ENCODE measurements around the gene GRIN2C. TPM values are rescaled to one million over a fixed set of nuclear protein-coding genes. Genes with fewer than 3 reads are reported as not detected.

Gene GRIN2C
- total RNA-seq, 4 donors from 2014 or later = 0.17 to 0.38 (median 0.27) TPM

- TF ChIP-seq CTCF (IDR thresholded peaks at IDR 0.05; ENCODE audit: low read depth) = no peak
Measured at GRCh38 chr17:74846621-74847020, 13.1 kb downstream of the GRIN2C start.

- no peak for TF ChIP-seq CTCF (IDR thresholded peaks at IDR 0.05; ENCODE audit: low read depth)
Measured at GRCh38 chr17:74843352-74843627, 16.4 kb downstream of the GRIN2C start.

GRCh38 chr17:74842599-74843351 lies 16.9 kb downstream of the GRIN2C start:
- no peak for TF ChIP-seq CTCF (IDR thresholded peaks at IDR 0.05; ENCODE audit: low read depth)

GRCh38 chr17:74842146-74842598 lies 17.5 kb downstream of the GRIN2C start:
- no peak for TF ChIP-seq CTCF (IDR thresholded peaks at IDR 0.05; ENCODE audit: low read depth)

GRCh38 chr17:74840989-74841666 lies 18.6 kb downstream of the GRIN2C start:
- TF ChIP-seq CTCF (IDR thresholded peaks at IDR 0.05; ENCODE audit: low read depth) = no peak

- TF ChIP-seq CTCF (IDR thresholded peaks at IDR 0.05; ENCODE audit: low read depth) = no peak
Measured at GRCh38 chr17:74839990-74840852, 19.5 kb downstream of the GRIN2C start.

- TF ChIP-seq CTCF (IDR thresholded peaks at IDR 0.05; ENCODE audit: low read depth) = no peak
Measured at GRCh38 chr17:74838274-74838673, 21.4 kb downstream of the GRIN2C start.

Measured in subcutaneous adipose tissue (tissue), 4 donors.